ENCODE results near the gene NUP42.

The NUP42 gene

DNA sequence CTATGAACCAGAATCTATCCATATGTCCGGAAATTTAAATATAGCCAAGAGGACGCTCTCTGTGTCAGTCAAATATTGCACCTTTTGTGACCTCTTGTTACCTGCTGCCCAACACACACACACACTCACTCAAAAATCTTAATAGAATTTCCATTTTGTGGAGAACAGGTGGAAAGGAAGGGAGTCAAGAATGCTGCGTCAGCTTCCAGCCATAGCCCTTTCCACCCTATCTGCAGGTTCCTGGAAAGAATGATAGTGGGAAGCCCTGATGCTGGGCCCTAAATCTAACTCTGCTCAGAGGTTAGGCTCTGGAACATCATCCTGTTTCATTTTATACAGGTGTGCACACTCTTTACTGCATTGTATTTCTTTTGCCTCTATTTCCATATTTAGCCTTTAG, 55.2 kb downstream of the NUP42 start:
- H3K27ac ChIP-seq = no peak overlapping the region
- TF ChIP-seq, protein P1, sequence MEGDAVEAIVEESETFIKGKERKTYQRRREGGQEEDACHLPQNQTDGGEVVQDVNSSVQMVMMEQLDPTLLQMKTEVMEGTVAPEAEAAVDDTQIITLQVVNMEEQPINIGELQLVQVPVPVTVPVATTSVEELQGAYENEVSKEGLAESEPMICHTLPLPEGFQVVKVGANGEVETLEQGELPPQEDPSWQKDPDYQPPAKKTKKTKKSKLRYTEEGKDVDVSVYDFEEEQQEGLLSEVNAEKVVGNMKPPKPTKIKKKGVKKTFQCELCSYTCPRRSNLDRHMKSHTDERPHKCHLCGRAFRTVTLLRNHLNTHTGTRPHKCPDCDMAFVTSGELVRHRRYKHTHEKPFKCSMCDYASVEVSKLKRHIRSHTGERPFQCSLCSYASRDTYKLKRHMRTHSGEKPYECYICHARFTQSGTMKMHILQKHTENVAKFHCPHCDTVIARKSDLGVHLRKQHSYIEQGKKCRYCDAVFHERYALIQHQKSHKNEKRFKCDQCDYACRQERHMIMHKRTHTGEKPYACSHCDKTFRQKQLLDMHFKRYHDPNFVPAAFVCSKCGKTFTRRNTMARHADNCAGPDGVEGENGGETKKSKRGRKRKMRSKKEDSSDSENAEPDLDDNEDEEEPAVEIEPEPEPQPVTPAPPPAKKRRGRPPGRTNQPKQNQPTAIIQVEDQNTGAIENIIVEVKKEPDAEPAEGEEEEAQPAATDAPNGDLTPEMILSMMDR (conservative IDR thresholded peaks at IDR 0.05) = no peak

- H3K27ac ChIP-seq = no peak overlapping the region
- TF ChIP-seq, protein P1 (conservative IDR thresholded peaks at IDR 0.05) = no peak
These were observed 57.3 kb downstream of the NUP42 start for GRCh38 chr7:23238983-23239652.

DNA sequence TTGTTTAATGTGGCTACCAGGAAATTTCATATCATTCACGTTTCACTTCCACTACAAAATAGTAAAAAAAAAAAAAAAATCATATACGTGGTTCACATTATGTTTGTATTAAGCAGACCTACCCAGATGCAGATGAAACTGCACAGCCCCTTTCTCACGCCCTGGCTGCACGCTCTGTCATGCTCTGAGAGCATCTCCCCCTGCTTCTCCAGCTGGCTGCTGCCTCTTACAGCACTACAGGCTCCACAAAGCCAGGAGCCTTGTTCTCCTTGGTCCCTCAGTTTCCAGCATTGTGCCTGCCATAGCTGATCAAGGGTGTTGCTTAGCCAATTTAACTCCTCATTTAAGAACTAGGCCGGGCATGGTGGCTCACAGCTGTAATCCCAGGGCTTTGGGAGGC, 57.9 kb downstream of the NUP42 start:
- no peak overlapping the region for H3K27ac ChIP-seq
- TF ChIP-seq, protein P1 (conservative IDR thresholded peaks at IDR 0.05) = no peak

- TF ChIP-seq, protein P1 (conservative IDR thresholded peaks at IDR 0.05) = no peak
- no peak overlapping the region for H3K27ac ChIP-seq
These were observed 60.5 kb downstream of the NUP42 start for GRCh38 chr7:23242321-23242720.

GRCh38 chr7:23242935-23243334, 61.1 kb downstream of the NUP42 start:
- H3K27ac ChIP-seq = no peak overlapping the region
- TF ChIP-seq, protein P1 (conservative IDR thresholded peaks at IDR 0.05) = no peak

DNA sequence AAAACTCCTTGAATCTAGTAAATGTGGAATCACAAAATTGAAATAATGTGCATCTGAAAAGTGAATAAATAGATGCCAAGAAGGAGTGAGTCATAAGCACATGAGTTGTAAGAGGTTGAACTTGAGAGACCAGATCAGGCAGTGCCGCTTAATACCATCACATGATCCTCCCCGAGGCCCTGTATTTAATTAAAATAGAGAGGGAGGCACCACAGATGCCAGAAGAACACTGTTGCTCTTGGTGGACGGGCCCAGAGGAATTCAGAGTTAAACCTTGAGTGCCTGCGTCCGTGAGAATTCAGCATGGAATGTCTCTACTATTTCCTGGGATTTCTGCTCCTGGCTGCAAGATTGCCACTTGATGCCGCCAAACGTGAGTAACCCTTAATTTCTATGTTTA, 64.7 kb downstream of the NUP42 start, which contains the start of gene GPNMB:
TSS of gene GPNMB (plus strand) at position 221 of the 400 bp plus-strand sequence. CDS start at position 304, 83 bp downstream.
- TF ChIP-seq, protein P1 (conservative IDR thresholded peaks at IDR 0.05) = no peak
- H3K27ac ChIP-seq = no peak within 1 kb of the TSS

DNA sequence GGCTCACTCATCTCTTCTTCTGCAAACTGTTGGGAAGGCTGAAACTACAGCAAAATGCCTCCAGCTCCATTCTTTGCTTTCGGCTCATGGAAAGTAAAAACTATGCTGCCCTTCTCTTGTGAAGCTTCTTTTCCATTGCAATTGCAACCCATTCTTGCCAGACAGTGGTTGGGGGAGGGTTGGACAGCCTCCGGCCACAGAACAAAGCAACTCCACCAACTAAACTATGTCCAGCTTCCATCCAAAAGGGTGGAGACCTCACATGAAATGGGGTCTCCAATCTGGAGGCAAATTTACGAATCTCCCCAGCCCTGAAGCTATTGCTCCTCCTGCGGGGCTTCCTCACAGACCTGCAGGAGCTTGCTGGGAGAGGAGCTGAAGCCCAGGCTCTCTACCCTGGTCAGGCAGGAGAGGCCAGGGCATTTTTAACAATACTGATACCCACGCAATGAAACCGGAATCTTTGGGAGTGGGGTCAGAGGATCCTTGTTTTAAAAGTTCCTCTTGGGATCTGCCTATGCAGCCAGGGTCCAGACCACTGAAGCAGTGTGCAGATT, 65.3 kb downstream of the NUP42 start:
- no peak overlapping the region for H3K27ac ChIP-seq
- TF ChIP-seq, protein P1 (conservative IDR thresholded peaks at IDR 0.05) = no peak

Data from VCaP (cell line).